Epidermal melanocyte (primary cell): ENCODE results near the gene IGF1R.

Source experiments
- DNase-seq: peaks from one replicate; pipeline ENCODE4 v3.0.0; 2011; ENCODE audit warnings: low spot score; ENCODE audit not compliant: insufficient read length

The IGF1R gene

GRCh38 chr15:98905963-98906711, 257.8 kb downstream of the IGF1R start:
- no peak for DNase-seq

GRCh38 chr15:98906712-98907083, 258.4 kb downstream of the IGF1R start:
- DNase-seq: no peak

- DNase-seq: no peak
Measured at GRCh38 chr15:98907927-98908471, 259.7 kb downstream of the IGF1R start.

- DNase-seq: no peak
Measured at GRCh38 chr15:98909968-98910885, 261.9 kb downstream of the IGF1R start.

- peak; percentile 18 for DNase-seq
Measured at GRCh38 chr15:98914626-98915025, 266.3 kb downstream of the IGF1R start.

- DNase-seq: no peak
Measured at GRCh38 chr15:98916826-98917225, 268.5 kb downstream of the IGF1R start.

- DNase-seq: no peak
Measured at GRCh38 chr15:98917417-98917816, 269.1 kb downstream of the IGF1R start.

GRCh38 chr15:98920091-98920880, 271.9 kb downstream of the IGF1R start:
- DNase-seq: no peak

GRCh38 chr15:98923171-98923570, 274.8 kb downstream of the IGF1R start:
- no peak for DNase-seq

- DNase-seq: no peak
Measured at GRCh38 chr15:98923579-98923978, 275.2 kb downstream of the IGF1R start.

- DNase-seq: no peak
Measured at GRCh38 chr15:98924401-98925049, 276.2 kb downstream of the IGF1R start.

- DNase-seq: no peak
Measured at GRCh38 chr15:98926236-98926635, 277.9 kb downstream of the IGF1R start.

- no peak for DNase-seq
Measured at GRCh38 chr15:98927022-98927421, 278.7 kb downstream of the IGF1R start.

GRCh38 chr15:98927996-98928395, 279.7 kb downstream of the IGF1R start:
- no peak for DNase-seq

GRCh38 chr15:98930576-98930975, 282.2 kb downstream of the IGF1R start:
- no peak for DNase-seq

GRCh38 chr15:98931004-98931403, 282.7 kb downstream of the IGF1R start:
- DNase-seq: peak; percentile 59

GRCh38 chr15:98933406-98933805, 285.1 kb downstream of the IGF1R start:
- no peak for DNase-seq

- DNase-seq: no peak
Measured at GRCh38 chr15:98935736-98936135, 287.4 kb downstream of the IGF1R start.

GRCh38 chr15:98937413-98938104, 289.2 kb downstream of the IGF1R start:
- no peak for DNase-seq

- DNase-seq: no peak
Measured at GRCh38 chr15:98938105-98938417, 289.7 kb downstream of the IGF1R start.
